ENCODE measurements around the gene CDC42EP5.

The CDC42EP5 gene

GRCh38 chr19:54430306-54431254 is 42.5 kb downstream of the CDC42EP5 start:
- H3K27me3 ChIP-seq, result peaks cover 0 to 16% (median 0%) of the 10 kb centered on the region in 11 experiments; a peak in 4 of 22 replicates
- no peaks in the 10 kb centered on the region for H3K9me3 ChIP-seq (replicated peaks in 1 of 11)
- H3K36me3 ChIP-seq, result peaks cover 0 to 16% (median 8%) of the 10 kb centered on the region in 11 experiments; a peak in 10 of 22 replicates
- peak overlapping the region; percentile 80 to 96 (median 90) for H3K4me2 ChIP-seq
- peak overlapping the region in 8 of 11 experiments; percentile 15 to 69 (median 52); a peak in 13 of 22 replicates for H3K9ac ChIP-seq
- TF ChIP-seq Cebpa-rat (IDR thresholded peaks at IDR 0.05), result no peak
- H3K4me3 ChIP-seq, result peak overlapping the region; percentile 35 to 66 (median 55)
- H3K4me1 ChIP-seq, result peaks cover 12 to 59% (median 46%) of the 10 kb centered on the region in 10 experiments; a peak in 18 of 20 replicates
- H3K27ac ChIP-seq, result peak overlapping the region in 1 of 11 experiments; percentile 6; a peak in 1 of 22 replicates
- peaks cover 3 to 50% (median 11%) of the 10 kb centered on the region in 11 experiments; a peak in 13 of 22 replicates for H4K20me1 ChIP-seq

- Histone ChIP-seq H3K4me2 (peak overlapping the region; percentile 80 to 96 (median 90); a peak in 21 of 22 replicates), H3K27ac (peak overlapping the region in 1 of 11 experiments; percentile 6; a peak in 1 of 22 replicates), H3K4me1 (peaks cover 12 to 52% (median 39%) of the 10 kb centered on the region in 10 experiments; a peak in 18 of 20 replicates), H3K36me3 (peaks cover 0 to 9% (median 6%) of the 10 kb centered on the region in 11 experiments; a peak in 10 of 22 replicates), H3K4me3 (peak overlapping the region in 5 of 10 experiments; percentile 49 to 66 (median 58); a peak in 6 of 20 replicates), H3K27me3 (peaks cover 0 to 16% (median 0%) of the 10 kb centered on the region in 11 experiments; a peak in 4 of 22 replicates), H4K20me1 (peaks cover 2 to 41% (median 10%) of the 10 kb centered on the region in 11 experiments; a peak in 13 of 22 replicates), H3K9ac (peak overlapping the region in 6 of 11 experiments; percentile 42 to 69 (median 59); a peak in 9 of 22 replicates), H3K9me3 (replicated peaks in 1 of 11) (no peaks in the 10 kb centered on the region)
- TF ChIP-seq Cebpa-rat (IDR thresholded peaks at IDR 0.05), result no peak
These were observed 43.4 kb downstream of the CDC42EP5 start for GRCh38 chr19:54429545-54430227.

GRCh38 chr19:54429176-54429495 is 44.0 kb downstream of the CDC42EP5 start:
- Histone ChIP-seq H3K9me3 (replicated peaks in 1 of 11) (no peaks in the 10 kb centered on the region), H3K36me3 (peaks cover 0 to 4% (median under 1%) of the 10 kb centered on the region in 11 experiments; a peak in 4 of 22 replicates), H3K4me2 (no peak overlapping the region; a peak in 1 of 22 replicates), H3K9ac (0 out of 22 replicates have a peak overlapping the region, but pooled peaks of 3 of the 11 experiments have one; percentile 13 to 65 (median 50)), H4K20me1 (peaks cover 0 to 36% (median 10%) of the 10 kb centered on the region in 11 experiments; a peak in 12 of 22 replicates), H3K4me1 (peaks cover 12 to 49% (median 37%) of the 10 kb centered on the region in 10 experiments; a peak in 18 of 20 replicates), H3K4me3 (no peak overlapping the region), H3K27me3 (peaks cover 0 to 16% (median 0%) of the 10 kb centered on the region in 11 experiments; a peak in 4 of 22 replicates), H3K27ac (no peak overlapping the region)
- TF ChIP-seq Cebpa-rat (IDR thresholded peaks at IDR 0.05), result no peak

GRCh38 chr19:54428323-54429175 is 44.5 kb downstream of the CDC42EP5 start:
- Histone ChIP-seq H3K36me3 (no peaks in the 10 kb centered on the region; a peak in 1 of 22 replicates), H3K4me3 (no peak overlapping the region), H3K4me2 (peak overlapping the region in 5 of 11 experiments; percentile 4 to 65 (median 38); a peak in 8 of 22 replicates), H3K27ac (no peak overlapping the region), H4K20me1 (peaks cover 0 to 31% (median 10%) of the 10 kb centered on the region in 11 experiments; a peak in 12 of 22 replicates), H3K4me1 (peaks cover 12 to 49% (median 37%) of the 10 kb centered on the region in 10 experiments; a peak in 18 of 20 replicates), H3K9ac (0 out of 22 replicates have a peak overlapping the region, but pooled peaks of 2 of the 11 experiments have one; percentile 13 to 65), H3K27me3 (peaks cover 0 to 16% (median 0%) of the 10 kb centered on the region in 11 experiments; a peak in 4 of 22 replicates), H3K9me3 (replicated peaks in 1 of 11) (no peaks in the 10 kb centered on the region)
- no peak for TF ChIP-seq Cebpa-rat (IDR thresholded peaks at IDR 0.05)

- Histone ChIP-seq H3K4me2 (peak overlapping the region in 8 of 11 experiments; percentile 4 to 65 (median 24); a peak in 12 of 22 replicates), H3K27me3 (peaks cover 0 to 16% (median 0%) of the 10 kb centered on the region in 11 experiments; a peak in 4 of 22 replicates), H3K36me3 (no peaks in the 10 kb centered on the region; a peak in 1 of 22 replicates)
These were observed 45.5 kb downstream of the CDC42EP5 start for GRCh38 chr19:54427586-54427985.

GRCh38 chr19:54426291-54426931 is 46.7 kb downstream of the CDC42EP5 start:
- H3K27me3 ChIP-seq, result peaks cover 0 to 16% (median 0%) of the 10 kb centered on the region in 11 experiments; a peak in 4 of 22 replicates
- H3K9me3 ChIP-seq (replicated peaks in 1 of 11), result no peaks in the 10 kb centered on the region
- no peak overlapping the region for H3K4me3 ChIP-seq
- peak overlapping the region in 10 of 11 experiments; percentile 32 to 78 (median 64); a peak in 16 of 22 replicates for H3K4me2 ChIP-seq
- H3K9ac ChIP-seq, result peak overlapping the region in 4 of 11 experiments; percentile 22 to 62 (median 51); a peak in 5 of 22 replicates
- H3K36me3 ChIP-seq, result no peaks in the 10 kb centered on the region; a peak in 1 of 22 replicates
- H4K20me1 ChIP-seq, result peaks cover 0 to 13% (median 6%) of the 10 kb centered on the region in 11 experiments; a peak in 9 of 22 replicates
- TF ChIP-seq Cebpa-rat (IDR thresholded peaks at IDR 0.05), result no peak
- H3K27ac ChIP-seq, result peak overlapping the region in 4 of 11 experiments; percentile 27 to 48 (median 40); a peak in 5 of 22 replicates
- peaks cover 9 to 54% (median 36%) of the 10 kb centered on the region in 10 experiments; a peak in 18 of 20 replicates for H3K4me1 ChIP-seq

More at GRCh38 chr19:54427586-54427985, 45.5 kb downstream of the CDC42EP5 start:
- H3K9ac ChIP-seq, result 0 out of 22 replicates have a peak overlapping the region, but pooled peaks of 2 of the 11 experiments have one; percentile 13 to 21
- no peak overlapping the region for H3K27ac ChIP-seq
- no peaks in the 10 kb centered on the region for H3K9me3 ChIP-seq (replicated peaks in 1 of 11)
- peaks cover 12 to 49% (median 37%) of the 10 kb centered on the region in 10 experiments; a peak in 18 of 20 replicates for H3K4me1 ChIP-seq
- H3K4me3 ChIP-seq, result no peak overlapping the region
- peaks cover 0 to 25% (median 8%) of the 10 kb centered on the region in 11 experiments; a peak in 12 of 22 replicates for H4K20me1 ChIP-seq
- no peak for TF ChIP-seq Cebpa-rat (IDR thresholded peaks at IDR 0.05)

- no peak overlapping the region for H3K9ac ChIP-seq
- H3K4me2 ChIP-seq, result no peak overlapping the region; a peak in 1 of 22 replicates
- no peaks in the 10 kb centered on the region for H3K9me3 ChIP-seq (replicated peaks in 1 of 11)
- no peak overlapping the region for H3K4me3 ChIP-seq
- peaks cover 5 to 53% (median 35%) of the 10 kb centered on the region in 10 experiments; a peak in 18 of 20 replicates for H3K4me1 ChIP-seq
- H3K27me3 ChIP-seq, result peaks cover 0 to 15% (median 0%) of the 10 kb centered on the region in 11 experiments; a peak in 4 of 22 replicates
- no peaks in the 10 kb centered on the region; a peak in 1 of 22 replicates for H3K36me3 ChIP-seq
- TF ChIP-seq Cebpa-rat (IDR thresholded peaks at IDR 0.05), result no peak
- no peak overlapping the region for H3K27ac ChIP-seq
- peaks cover 0 to 10% (median 5%) of the 10 kb centered on the region in 11 experiments; a peak in 7 of 22 replicates for H4K20me1 ChIP-seq
These were observed 47.7 kb downstream of the CDC42EP5 start for GRCh38 chr19:54425382-54425723.

All from BLaER1 treated with 17β-estradiol and CSF1 and Interleukin-3, amounts not matched to agents 10 nM and 100 nM (cell line).